Neutrophil (primary cell): ENCODE results near the gene PDE9A.

ENCODE experiments used
- H3K27ac ChIP-seq: fragments of 200-600 bp; sonication (generic); 2 replicates; pipeline ENCODE4 v1.5.1; 2016; ENCODE audit warnings: mild to moderate bottlenecking, moderate library complexity
- H3K27me3 ChIP-seq: fragments of 200-600 bp; sonication (generic); 2 replicates; pipeline ENCODE4 v1.6.0; 2016; ENCODE audit warnings: mild to moderate bottlenecking
- H3K36me3 ChIP-seq: fragments of 200-600 bp; sonication (generic); 2 replicates; pipeline ENCODE4 v1.5.1; 2017
- H3K4me1 ChIP-seq, 2 experiments: fragments of 200-600 bp in 1 of 2; sonication (generic) in 1 of 2; 1 replicate in 1 of 2; 2 replicates in 1 of 2; pipeline versions ENCODE4 v1.5.1 to v1.6.1; 2013 to 2016; ENCODE audit warnings: low read depth in 1 of 2, low read length in 1 of 2, mild to moderate bottlenecking in 1 of 2, moderate library complexity in 1 of 2; ENCODE audit not compliant: control insufficient read depth in 1 of 2, insufficient read depth in 1 of 2
- H3K4me3 ChIP-seq, 2 experiments: fragments of 200-600 bp in 1 of 2; sonication (generic) in 1 of 2; 1 replicate in 1 of 2; 2 replicates in 1 of 2; pipeline ENCODE4 v1.5.1; 2013 to 2016; ENCODE audit warnings: low read depth in 1 of 2, low read length in 1 of 2, mild to moderate bottlenecking in 1 of 2, moderate library complexity in 1 of 2
- H3K9me3 ChIP-seq: fragments of 200-600 bp; sonication (generic); 2 replicates; pipeline ENCODE4 v1.5.1; 2016
- CTCF ChIP-seq: fragments of 200-600 bp; sonication (generic); IDR thresholded peaks from 2 replicates; pipeline ENCODE4 v1.5.1; 2016; ENCODE audit warnings: antibody characterized with exemption

Gene PDE9A

GRCh38 chr21:42750737-42751530 lies 97.5 kb downstream of the PDE9A start:
- no peaks in the 10 kb centered on the region for H3K27me3 ChIP-seq
- no peak overlapping the region for H3K27ac ChIP-seq
- no peak overlapping the region for H3K4me3 ChIP-seq
- no peaks in the 10 kb centered on the region for H3K36me3 ChIP-seq
- peaks cover 45% of the 10 kb centered on the region in 2 experiments for H3K4me1 ChIP-seq
- TF ChIP-seq CTCF, result no peak
- H3K9me3 ChIP-seq, result no peaks in the 10 kb centered on the region

GRCh38 chr21:42751866-42752265 lies 98.4 kb downstream of the PDE9A start:
- H3K9me3 ChIP-seq, result no peaks in the 10 kb centered on the region
- peaks cover 35% of the 10 kb centered on the region in 2 experiments for H3K4me1 ChIP-seq
- no peak overlapping the region for H3K27ac ChIP-seq
- no peaks in the 10 kb centered on the region for H3K36me3 ChIP-seq
- H3K27me3 ChIP-seq, result no peaks in the 10 kb centered on the region
- no peak for TF ChIP-seq CTCF
- H3K4me3 ChIP-seq, result no peak overlapping the region

GRCh38 chr21:42753804-42754203 lies 100.4 kb downstream of the PDE9A start:
- Histone ChIP-seq H3K4me3 (no peak overlapping the region), H3K36me3 (no peaks in the 10 kb centered on the region), H3K9me3 (no peaks in the 10 kb centered on the region), H3K27me3 (no peaks in the 10 kb centered on the region), H3K4me1 (peaks cover 16 to 17% of the 10 kb centered on the region in 2 experiments), H3K27ac (no peak overlapping the region)
- no peak for TF ChIP-seq CTCF

- no peak overlapping the region for H3K27ac ChIP-seq
- no peaks in the 10 kb centered on the region for H3K36me3 ChIP-seq
- peaks cover 10 to 11% of the 10 kb centered on the region in 2 experiments for H3K4me1 ChIP-seq
- TF ChIP-seq CTCF, result no peak
- H3K4me3 ChIP-seq, result no peak overlapping the region
- H3K27me3 ChIP-seq, result no peaks in the 10 kb centered on the region
- no peaks in the 10 kb centered on the region for H3K9me3 ChIP-seq
These were observed 101.0 kb downstream of the PDE9A start for GRCh38 chr21:42754270-42754933.

- H3K27me3 ChIP-seq, result no peaks in the 10 kb centered on the region
These were observed 101.7 kb downstream of the PDE9A start for GRCh38 chr21:42755031-42755665.

More at GRCh38 chr21:42755031-42755665, 101.7 kb downstream of the PDE9A start:
- Histone ChIP-seq H3K9me3 (no peaks in the 10 kb centered on the region), H3K27ac (no peak overlapping the region), H3K4me1 (peaks cover 3 to 4% of the 10 kb centered on the region in 2 experiments), H3K4me3 (no peak overlapping the region), H3K36me3 (no peaks in the 10 kb centered on the region)
- no peak for TF ChIP-seq CTCF
